RWPE2 (cell line): ENCODE data around the gene EXOSC5.

Source experiments
- ATAC-seq: fragments of 200-7000 bp; cut with Tn5 transposase; 3 replicates; pipeline ENCODE4 v1.9.1; 2021; ENCODE audit warnings: low read depth
- DNase-seq: peaks from one replicate; pipeline ENCODE4 v3.0.0-alpha.2; 2020; ENCODE audit warnings: low spot score
- H3K27ac ChIP-seq: fragments of 450-650 bp; 2 replicates; pipeline ENCODE4 v1.5.1; 2017; ENCODE audit warnings: mild to moderate bottlenecking; ENCODE audit not compliant: poor library complexity, severe bottlenecking
- H3K27me3 ChIP-seq: fragments of 250-450 bp; sonication (Bioruptor Pico); 2 replicates; pipeline ENCODE4 v1.5.1; 2021; ENCODE audit warnings: mild to moderate bottlenecking, moderate library complexity; ENCODE audit not compliant: insufficient read depth, poor library complexity, severe bottlenecking
- H3K36me3 ChIP-seq: fragments of 250-450 bp; sonication (Bioruptor Pico); 2 replicates; pipeline ENCODE4 v1.5.1; 2020; ENCODE audit warnings: low read depth, mild to moderate bottlenecking, moderate library complexity
- H3K4me1 ChIP-seq: fragments of 250-450 bp; sonication (Bioruptor Pico); 2 replicates; pipeline ENCODE4 v1.5.1; 2021; ENCODE audit warnings: mild to moderate bottlenecking, moderate library complexity; ENCODE audit not compliant: insufficient read depth, poor library complexity, severe bottlenecking
- H3K4me3 ChIP-seq: fragments of 250-450 bp; sonication (Bioruptor Pico); 2 replicates; pipeline ENCODE4 v1.5.1; 2021; ENCODE audit warnings: mild to moderate bottlenecking, moderate library complexity; ENCODE audit not compliant: severe bottlenecking
- H3K9me3 ChIP-seq: fragments of 250-450 bp; sonication (Bioruptor Pico); 2 replicates; pipeline ENCODE4 v1.5.1; 2021; ENCODE audit warnings: mild to moderate bottlenecking, moderate library complexity; ENCODE audit not compliant: severe bottlenecking
- TF ChIP-seq, protein P1 (sequence below): fragments of 450-650 bp; IDR thresholded peaks from one replicate; pipeline ENCODE4 v1.5.1; 2017; ENCODE audit warnings: mild to moderate bottlenecking, moderate library complexity; ENCODE audit not compliant: poor library complexity, severe bottlenecking

EXOSC5 gene

DNA sequence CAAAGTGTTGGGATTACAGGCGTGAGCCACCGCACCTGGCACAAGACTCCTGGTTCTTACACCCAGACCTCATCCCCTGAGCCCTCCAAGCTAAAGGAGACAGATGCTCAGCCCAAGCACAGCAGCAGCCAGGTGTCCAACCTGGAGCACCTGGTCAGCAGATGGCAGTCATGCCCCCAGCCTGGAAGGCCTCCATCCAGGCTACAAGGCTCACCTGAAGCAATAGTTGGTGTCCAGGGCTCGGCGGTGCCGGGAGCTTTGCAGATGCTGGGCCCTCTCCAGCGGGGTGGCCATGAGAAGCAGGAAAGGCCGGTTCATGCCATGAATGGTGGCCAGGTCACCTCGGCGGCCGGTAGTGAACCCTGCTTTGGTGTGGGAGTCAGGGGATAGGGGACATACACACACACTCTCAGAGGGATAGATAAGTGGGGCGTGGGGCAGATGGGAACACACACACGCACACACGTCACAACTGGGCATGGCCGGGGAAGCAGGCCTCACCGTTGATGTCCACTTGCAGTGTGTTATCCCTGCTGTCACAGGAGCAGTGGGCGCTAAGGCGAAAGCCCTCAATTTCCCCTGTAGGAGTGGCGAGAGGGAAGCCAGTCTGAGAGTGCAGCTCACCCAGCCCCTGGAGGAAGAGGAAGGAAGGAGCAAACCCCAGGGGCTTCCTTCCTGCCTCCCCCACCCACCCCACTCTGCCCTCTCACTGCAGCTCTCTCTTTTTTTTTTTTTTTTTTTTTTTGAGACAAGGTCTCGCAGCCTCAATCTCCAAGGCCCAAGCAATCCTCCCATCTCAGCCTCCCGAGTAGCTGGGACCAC lies 55.3 kb downstream of the EXOSC5 start:
- TF ChIP-seq, protein P1, sequence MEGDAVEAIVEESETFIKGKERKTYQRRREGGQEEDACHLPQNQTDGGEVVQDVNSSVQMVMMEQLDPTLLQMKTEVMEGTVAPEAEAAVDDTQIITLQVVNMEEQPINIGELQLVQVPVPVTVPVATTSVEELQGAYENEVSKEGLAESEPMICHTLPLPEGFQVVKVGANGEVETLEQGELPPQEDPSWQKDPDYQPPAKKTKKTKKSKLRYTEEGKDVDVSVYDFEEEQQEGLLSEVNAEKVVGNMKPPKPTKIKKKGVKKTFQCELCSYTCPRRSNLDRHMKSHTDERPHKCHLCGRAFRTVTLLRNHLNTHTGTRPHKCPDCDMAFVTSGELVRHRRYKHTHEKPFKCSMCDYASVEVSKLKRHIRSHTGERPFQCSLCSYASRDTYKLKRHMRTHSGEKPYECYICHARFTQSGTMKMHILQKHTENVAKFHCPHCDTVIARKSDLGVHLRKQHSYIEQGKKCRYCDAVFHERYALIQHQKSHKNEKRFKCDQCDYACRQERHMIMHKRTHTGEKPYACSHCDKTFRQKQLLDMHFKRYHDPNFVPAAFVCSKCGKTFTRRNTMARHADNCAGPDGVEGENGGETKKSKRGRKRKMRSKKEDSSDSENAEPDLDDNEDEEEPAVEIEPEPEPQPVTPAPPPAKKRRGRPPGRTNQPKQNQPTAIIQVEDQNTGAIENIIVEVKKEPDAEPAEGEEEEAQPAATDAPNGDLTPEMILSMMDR: peak; percentile 30
- Histone ChIP-seq H3K36me3 (peaks cover 85% of the 10 kb centered on the region), H3K27ac (no peak overlapping the region), H3K4me1 (no peaks in the 10 kb centered on the region), H3K9me3 (no peaks in the 10 kb centered on the region), H3K4me3 (no peak overlapping the region), H3K27me3 (no peaks in the 10 kb centered on the region)
- peak; percentile 64; the same call in 2 of the 3 replicates for ATAC-seq
- DNase-seq: no peak

DNA sequence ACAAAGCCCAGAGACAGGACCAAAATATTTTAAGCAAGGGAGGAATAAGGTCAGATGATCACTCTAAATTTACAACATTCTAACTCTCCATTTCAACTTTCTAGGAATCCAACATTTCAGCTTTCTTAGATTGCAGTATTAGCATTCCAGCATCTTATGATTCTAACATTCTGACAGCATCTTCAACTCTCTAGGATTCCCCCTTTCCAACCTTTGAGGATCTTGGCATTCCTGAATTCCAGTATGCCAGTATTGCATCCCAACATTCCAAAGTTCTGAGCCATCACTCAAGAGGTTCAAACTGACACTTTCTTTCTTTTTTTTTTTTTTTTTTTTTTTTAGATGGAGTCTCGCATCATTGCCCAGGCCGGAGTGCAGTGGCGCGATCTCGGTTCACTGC lies 57.2 kb downstream of the EXOSC5 start:
- ATAC-seq (0 out of 3 replicates have a peak, but pooled peaks have one; percentile 38), DNase-seq (no peak)
- Histone ChIP-seq H3K27ac (no peak overlapping the region), H3K9me3 (no peaks in the 10 kb centered on the region), H3K4me1 (no peaks in the 10 kb centered on the region), H3K27me3 (no peaks in the 10 kb centered on the region), H3K36me3 (peaks cover 79% of the 10 kb centered on the region), H3K4me3 (no peak overlapping the region)
- TF ChIP-seq, protein P1: no peak
